ENCODE results near the gene DBF4B. TPM values are rescaled to one million over a fixed set of nuclear protein-coding genes. Genes with fewer than 3 reads are reported as not detected.

DBF4B gene
- total and polyA plus RNA-seq, 5 donors: 5.1 to 6.0 (median 5.8) TPM

DNA sequence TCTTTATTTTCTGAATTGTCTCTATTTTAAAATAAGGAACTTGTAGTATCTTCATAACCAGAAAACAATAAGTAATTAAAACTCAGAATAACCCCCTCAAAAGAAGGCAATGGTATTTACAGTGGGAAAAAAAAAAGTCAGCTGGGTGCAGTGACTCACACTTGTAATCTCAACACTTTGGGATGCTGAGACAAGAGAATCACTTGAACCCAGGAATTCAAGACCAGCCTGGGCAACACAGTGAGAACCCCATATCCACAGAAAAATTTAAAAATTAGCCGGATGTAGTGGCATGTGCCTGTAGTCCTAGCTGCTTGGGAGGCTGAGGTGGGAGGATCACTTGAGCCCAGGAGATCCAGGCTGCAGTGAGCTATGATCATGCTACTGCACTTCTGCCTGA lies 83.8 kb downstream of the DBF4B start:
- ATAC-seq: no peak
- WGBS: 81% methylated on average over 1 of the region's 1 CpG
- intact Hi-C loops (cut with DNase I): no loop called here
- Histone ChIP-seq H3K4me3 (ENCODE audit: low read length) (no peak overlapping the region), H3K9me3 (ENCODE audit: control insufficient read depth, low read length) (no peaks in the 10 kb centered on the region), H3K4me1 (ENCODE audit: control insufficient read depth, insufficient read depth, low read length) (peaks cover 11% of the 10 kb centered on the region), H3K27ac (ENCODE audit: low read length) (no peak overlapping the region), H3K27me3 (ENCODE audit: control insufficient read depth, insufficient read depth) (no peaks in the 10 kb centered on the region)
- no peak for DNase-seq

DNA sequence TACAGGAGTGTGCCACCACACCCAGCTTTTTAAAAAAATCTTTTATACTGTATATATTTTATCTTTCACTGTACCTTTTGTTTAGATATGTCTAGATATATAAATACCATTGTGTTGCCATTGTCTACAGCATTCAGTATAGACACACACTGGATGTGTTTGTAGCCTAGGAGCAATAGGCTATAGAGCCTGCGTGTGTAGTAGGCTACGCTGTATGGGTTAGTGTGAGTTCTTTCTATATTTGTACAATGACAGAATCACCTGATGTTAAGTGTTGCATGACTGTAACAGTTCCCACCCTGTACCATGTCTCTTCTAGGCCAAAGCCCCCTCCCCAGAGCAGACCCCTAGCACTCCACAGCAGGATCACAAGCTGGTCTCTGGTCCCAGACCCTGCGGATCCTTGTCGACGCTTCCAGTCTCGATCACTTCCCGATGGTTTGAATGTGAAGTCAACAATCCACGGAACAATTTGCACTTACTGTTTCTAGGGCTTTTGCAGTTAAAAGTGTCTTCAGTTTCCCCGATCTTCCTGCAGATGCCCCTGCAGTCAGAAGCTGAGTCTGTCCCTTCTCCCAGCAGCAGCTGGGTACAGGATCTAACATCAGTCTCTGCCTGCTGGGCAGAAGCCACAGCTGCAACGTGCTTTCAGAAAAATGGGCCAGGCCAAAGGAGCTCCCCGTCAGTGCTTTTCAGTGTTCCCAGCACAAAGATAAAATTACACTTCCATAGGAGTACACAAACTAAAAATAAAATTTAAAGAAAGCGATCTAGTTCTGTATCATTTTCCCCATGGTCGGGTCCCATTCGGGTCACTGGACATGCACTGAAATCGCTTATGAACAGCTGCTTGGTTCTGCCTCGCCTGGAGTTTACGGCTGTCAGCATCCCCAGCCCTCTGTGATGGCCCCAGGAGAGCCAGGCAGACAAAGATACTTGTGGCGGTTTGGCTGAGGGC lies 85.7 kb downstream of the DBF4B start:
- Histone ChIP-seq H3K4me3 (ENCODE audit: low read length) (no peak overlapping the region), H3K27me3 (ENCODE audit: control insufficient read depth, insufficient read depth) (no peaks in the 10 kb centered on the region), H3K9me3 (ENCODE audit: control insufficient read depth, low read length) (no peaks in the 10 kb centered on the region), H3K27ac (ENCODE audit: low read length) (peak overlapping the region; percentile 99), H3K4me1 (ENCODE audit: control insufficient read depth, insufficient read depth, low read length) (peaks cover 11% of the 10 kb centered on the region)
- WGBS: 29% methylated on average over 18 of the region's 18 CpGs
- peak; percentile 41 to 45 for ATAC-seq
- intact Hi-C loops (cut with DNase I): no loop called here
- peak in 2 of 3 donors; percentile 42 to 43 for DNase-seq

DNA sequence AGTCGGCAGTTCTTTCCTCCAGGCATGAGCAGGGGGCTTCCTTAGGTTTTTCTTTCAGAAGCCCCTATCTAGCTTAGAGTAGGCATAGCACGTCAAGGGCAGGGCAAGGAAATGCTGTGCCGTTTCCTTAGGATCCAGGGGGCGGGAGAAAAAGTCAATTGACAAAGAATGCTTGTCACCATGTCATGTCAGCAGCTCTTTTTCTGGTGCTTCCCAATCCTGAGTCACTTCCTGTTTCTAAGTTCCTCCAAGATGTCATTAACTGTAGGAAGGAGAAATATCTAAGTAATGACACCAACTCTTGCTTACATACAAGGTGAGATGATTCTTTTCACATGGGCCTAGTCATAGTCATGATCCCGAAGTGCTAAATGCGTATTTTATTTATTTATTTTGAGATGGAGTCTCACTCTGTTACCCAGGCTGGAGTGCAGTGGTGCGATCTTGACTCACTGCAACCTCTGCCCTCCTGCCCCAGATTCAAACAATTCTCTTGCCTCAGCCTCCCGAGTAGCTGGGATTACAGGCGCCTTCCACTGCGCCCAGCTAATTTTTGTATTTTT lies 86.5 kb downstream of the DBF4B start:
- Histone ChIP-seq H3K27me3 (ENCODE audit: control insufficient read depth, insufficient read depth) (no peaks in the 10 kb centered on the region), H3K4me1 (ENCODE audit: control insufficient read depth, insufficient read depth, low read length) (peaks cover 11% of the 10 kb centered on the region), H3K9me3 (ENCODE audit: control insufficient read depth, low read length) (no peaks in the 10 kb centered on the region), H3K4me3 (ENCODE audit: low read length) (no peak overlapping the region), H3K27ac (ENCODE audit: low read length) (peak overlapping the region; percentile 99)
- DNase-seq: peak in 1 of 3 donors; percentile 36
- ATAC-seq: peak; percentile 30 to 66
- 35% methylated on average over 10 of the region's 10 CpGs for WGBS
- intact Hi-C loops (cut with DNase I): no loop called here

DNA sequence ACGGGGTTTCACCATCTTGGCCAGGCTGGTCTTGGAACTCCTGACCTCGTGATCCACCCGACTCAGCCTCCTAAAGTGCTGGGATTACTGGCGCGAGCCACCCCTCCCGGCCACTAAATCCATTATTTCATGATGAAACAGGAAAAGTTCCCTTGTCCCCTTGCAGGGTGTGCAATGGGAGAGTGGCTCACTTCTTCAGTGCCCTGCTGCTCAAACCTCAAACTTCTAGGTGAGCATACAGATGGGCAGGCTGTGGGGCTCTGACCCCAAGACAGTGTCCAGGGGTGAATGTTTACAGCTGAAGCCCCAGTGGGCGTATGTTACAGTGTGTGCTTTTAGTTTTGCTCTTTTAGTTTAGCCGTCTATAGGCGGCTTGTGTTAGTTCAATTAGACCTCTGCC lies 87.0 kb downstream of the DBF4B start:
- ATAC-seq (no peak), DNase-seq (no peak)
- H3K4me3 ChIP-seq (ENCODE audit: low read length): no peak overlapping the region
- H3K27ac ChIP-seq (ENCODE audit: low read length): peak overlapping the region; percentile 95
- H3K4me1 ChIP-seq (ENCODE audit: control insufficient read depth, insufficient read depth, low read length): peaks cover 11% of the 10 kb centered on the region
- 79% methylated on average over 9 of the region's 9 CpGs for WGBS
- intact Hi-C loops (cut with DNase I): no loop called here
- H3K9me3 ChIP-seq (ENCODE audit: control insufficient read depth, low read length): no peaks in the 10 kb centered on the region
- no peaks in the 10 kb centered on the region for H3K27me3 ChIP-seq (ENCODE audit: control insufficient read depth, insufficient read depth)

DNA sequence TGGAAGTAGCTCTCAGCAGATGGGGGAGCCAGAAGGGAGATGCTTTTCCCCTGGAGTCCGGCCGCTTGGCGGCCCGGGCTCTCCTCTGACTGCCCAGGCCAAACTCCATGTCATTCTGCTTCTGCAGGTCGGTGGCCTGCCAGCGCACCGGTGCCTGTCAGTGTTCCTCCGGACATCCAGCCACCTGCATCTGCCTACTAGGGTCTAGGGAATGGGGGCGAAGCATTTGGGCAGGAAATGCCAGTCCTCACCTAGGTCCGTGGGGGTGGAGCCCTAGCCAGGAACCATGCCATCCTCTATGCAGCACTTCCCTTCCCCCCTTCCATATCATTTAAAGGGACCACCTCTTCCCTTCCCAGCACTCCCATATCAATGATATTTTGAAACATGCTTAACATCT lies 87.5 kb downstream of the DBF4B start:
- no peaks in the 10 kb centered on the region for H3K27me3 ChIP-seq (ENCODE audit: control insufficient read depth, insufficient read depth)
- WGBS: 70% methylated on average over 10 of the region's 10 CpGs
- H3K9me3 ChIP-seq (ENCODE audit: control insufficient read depth, low read length): no peaks in the 10 kb centered on the region
- intact Hi-C loops (cut with DNase I): no loop called here
- ATAC-seq (peak in 1 of 2 donors; percentile 4), DNase-seq (peak in 1 of 3 donors; percentile 35)
- peak overlapping the region; percentile 95 for H3K27ac ChIP-seq (ENCODE audit: low read length)
- peaks cover 11% of the 10 kb centered on the region for H3K4me1 ChIP-seq (ENCODE audit: control insufficient read depth, insufficient read depth, low read length)
- no peak overlapping the region for H3K4me3 ChIP-seq (ENCODE audit: low read length)

DNA sequence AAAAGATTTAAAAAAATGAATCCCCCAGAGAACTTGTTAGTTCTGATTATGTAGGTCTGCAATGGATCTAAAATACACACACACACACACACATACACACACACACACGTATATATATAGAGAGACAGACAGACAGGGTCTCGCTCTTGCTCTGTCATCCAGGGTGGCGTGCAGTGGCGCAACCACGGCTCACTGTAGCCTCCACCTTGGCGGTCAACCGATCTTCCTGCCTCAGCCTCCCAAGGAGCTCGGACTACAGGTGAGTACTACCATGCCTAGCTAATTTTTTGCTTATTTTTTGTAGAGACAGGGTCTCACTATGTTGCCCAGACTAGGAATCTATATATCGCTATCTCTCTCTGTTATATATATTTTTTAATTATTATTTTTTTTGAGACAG lies 88.3 kb downstream of the DBF4B start:
- intact Hi-C loops (cut with DNase I): no loop called here
- no peak overlapping the region for H3K4me3 ChIP-seq (ENCODE audit: low read length)
- 94% methylated on average over 9 of the region's 9 CpGs for WGBS

DNA sequence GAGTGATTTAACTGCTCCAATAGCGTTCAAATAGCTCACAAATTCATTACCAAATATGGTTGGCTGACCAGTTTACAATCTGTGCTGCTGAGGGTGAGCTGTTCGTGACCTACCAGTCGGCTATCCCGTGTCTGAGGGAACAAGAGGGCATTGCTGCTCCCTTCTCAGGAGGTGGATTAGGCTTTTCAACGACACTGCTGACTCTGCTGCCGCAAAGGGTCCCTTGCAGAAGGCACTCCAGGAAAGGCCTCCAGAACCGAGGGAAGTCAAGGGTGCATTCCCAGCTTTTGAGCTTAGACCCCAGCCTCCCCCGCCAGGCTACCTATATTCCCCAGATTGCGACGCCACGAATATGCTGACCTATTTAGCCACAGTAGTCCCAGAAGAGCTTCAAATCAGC lies 89.3 kb downstream of the DBF4B start:
- DNase-seq (peak in 1 of 3 donors; percentile 42), ATAC-seq (peak; percentile 28 to 68)
- intact Hi-C loops (cut with DNase I): no loop called here
- WGBS: 68% methylated on average over 11 of the region's 11 CpGs
- H3K9me3 ChIP-seq (ENCODE audit: control insufficient read depth, low read length): no peaks in the 10 kb centered on the region
- H3K4me3 ChIP-seq (ENCODE audit: low read length): no peak overlapping the region
- peaks cover 11% of the 10 kb centered on the region for H3K4me1 ChIP-seq (ENCODE audit: control insufficient read depth, insufficient read depth, low read length)
- no peaks in the 10 kb centered on the region for H3K27me3 ChIP-seq (ENCODE audit: control insufficient read depth, insufficient read depth)
- peak overlapping the region; percentile 98 for H3K27ac ChIP-seq (ENCODE audit: low read length)

More for the DNA sequence above, 88.3 kb downstream of the DBF4B start:
- Histone ChIP-seq H3K4me1 (ENCODE audit: control insufficient read depth, insufficient read depth, low read length) (peaks cover 11% of the 10 kb centered on the region), H3K9me3 (ENCODE audit: control insufficient read depth, low read length) (no peaks in the 10 kb centered on the region), H3K27ac (ENCODE audit: low read length) (peak overlapping the region; percentile 39), H3K27me3 (ENCODE audit: control insufficient read depth, insufficient read depth) (no peaks in the 10 kb centered on the region)
- ATAC-seq (no peak), DNase-seq (peak in 1 of 3 donors; percentile 18)

DNA sequence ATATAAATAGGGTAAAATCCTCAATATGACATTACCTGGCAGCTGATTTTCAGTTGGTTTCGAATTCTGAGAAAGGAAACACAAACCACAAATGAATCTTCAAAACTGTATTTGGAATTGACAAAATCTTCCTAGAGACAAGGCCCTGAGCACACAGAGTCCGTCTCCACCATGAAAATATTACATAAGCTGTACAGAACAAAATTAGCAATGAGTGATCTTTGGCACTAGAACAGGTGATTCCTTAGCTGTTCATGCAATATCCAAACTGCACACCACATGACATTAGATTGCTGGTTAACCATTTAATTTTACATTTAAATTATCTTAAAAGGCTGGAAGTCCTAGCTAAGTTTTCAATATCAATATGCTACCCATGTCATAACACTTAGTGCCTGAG lies 89.9 kb downstream of the DBF4B start:
- peak; percentile 37 to 53 for ATAC-seq
- no peaks in the 10 kb centered on the region for H3K9me3 ChIP-seq (ENCODE audit: control insufficient read depth, low read length)
- H3K27me3 ChIP-seq (ENCODE audit: control insufficient read depth, insufficient read depth): no peaks in the 10 kb centered on the region
- no peak overlapping the region for H3K27ac ChIP-seq (ENCODE audit: low read length)
- H3K4me1 ChIP-seq (ENCODE audit: control insufficient read depth, insufficient read depth, low read length): peaks cover 11% of the 10 kb centered on the region
- DNase-seq: peak in 1 of 3 donors; percentile 7
- WGBS: 74% methylated on average over 2 of the region's 2 CpGs
- H3K4me3 ChIP-seq (ENCODE audit: low read length): no peak overlapping the region
- intact Hi-C loops (cut with DNase I): no loop called here

Other genes starting within 250 kb of the DBF4B start
- gene GPATCH8, start 205.3 kb upstream of the DBF4B start, total RNA-seq: 10 to 100 TPM; 32.4 to 35.9 (median 33.9) TPM
- gene GPATCH8, start 205.3 kb upstream of the DBF4B start, polyA plus RNA-seq: 21.3 TPM
- 10 to 100 TPM in 1 of 4 donors, 1 to 10 TPM in 3; 4.7 to 12.3 (median 7.9) TPM for gene FZD2, start 151.2 kb upstream of the DBF4B start, total RNA-seq
- gene FZD2, start 151.2 kb upstream of the DBF4B start, polyA plus RNA-seq: 2.4 TPM
- gene MEIOC, start 52.2 kb upstream of the DBF4B start, total RNA-seq: under 1 TPM in 2 of 4 donors, not detected in 2; 0.11 to 0.12 TPM
- 0.02 TPM for gene MEIOC, start 52.2 kb upstream of the DBF4B start, polyA plus RNA-seq
- 10 to 100 TPM; 23.4 to 25.9 (median 24.1) TPM for gene CCDC43, start 18.9 kb upstream of the DBF4B start, total RNA-seq
- gene CCDC43, start 18.9 kb upstream of the DBF4B start, polyA plus RNA-seq: 19.0 TPM
- 10 to 100 TPM in 3 of 4 donors, 1 to 10 TPM in 1; 9.5 to 43.3 (median 34.0) TPM for gene ADAM11, start 50.3 kb downstream of the DBF4B start, total RNA-seq
- 21.5 TPM for gene ADAM11, start 50.3 kb downstream of the DBF4B start, polyA plus RNA-seq
- gene GJC1, start 121.6 kb downstream of the DBF4B start, total RNA-seq: 10 to 100 TPM; 35.2 to 64.0 (median 48.5) TPM
- 20.8 TPM for gene GJC1, start 121.6 kb downstream of the DBF4B start, polyA plus RNA-seq
- gene HIGD1B, start 139.2 kb downstream of the DBF4B start, total RNA-seq: 1 to 10 TPM; 1.6 to 5.5 (median 3.6) TPM
- gene HIGD1B, start 139.2 kb downstream of the DBF4B start, polyA plus RNA-seq: 10.3 TPM
- gene EFTUD2, start 190.8 kb downstream of the DBF4B start, total RNA-seq: 10 to 100 TPM; 54.8 to 73.0 (median 59.5) TPM
- 27.7 TPM for gene EFTUD2, start 190.8 kb downstream of the DBF4B start, polyA plus RNA-seq
- gene GFAP, start 206.8 kb downstream of the DBF4B start, total RNA-seq: 1 to 10 TPM; 4.6 to 8.3 (median 4.8) TPM
- 7.8 TPM for gene GFAP, start 206.8 kb downstream of the DBF4B start, polyA plus RNA-seq
- gene KIF18B, start 239.1 kb downstream of the DBF4B start, total RNA-seq: 1 to 10 TPM in 3 of 4 donors, under 1 TPM in 1; 0.08 to 1.4 (median 1.1) TPM
- 0.25 TPM for gene KIF18B, start 239.1 kb downstream of the DBF4B start, polyA plus RNA-seq